ENCODE measurements around the gene CDH26.

CDH26 gene

DNA sequence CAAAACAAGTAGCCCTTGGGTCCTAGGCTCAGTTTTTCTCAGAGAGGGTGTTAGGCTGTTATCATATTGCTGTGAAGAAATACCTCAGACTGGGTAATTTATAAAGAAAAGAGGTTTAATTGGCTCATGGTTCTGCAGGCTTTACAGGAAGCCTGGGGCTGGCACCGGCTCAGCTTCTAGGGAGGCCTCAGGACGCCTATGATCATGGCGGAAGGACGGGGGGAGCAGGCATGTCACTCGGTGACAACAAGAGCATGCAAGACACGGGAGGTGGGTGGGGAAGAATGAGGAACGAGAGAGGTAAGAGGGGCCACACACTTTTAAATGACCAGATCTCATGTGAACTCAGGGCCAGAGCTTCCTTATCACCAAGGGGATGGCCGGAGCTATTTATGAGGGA, 26.9 kb downstream of the CDH26 start:
- no peak for DNase-seq (ENCODE audit: low read depth in 2 of 2)

DNA sequence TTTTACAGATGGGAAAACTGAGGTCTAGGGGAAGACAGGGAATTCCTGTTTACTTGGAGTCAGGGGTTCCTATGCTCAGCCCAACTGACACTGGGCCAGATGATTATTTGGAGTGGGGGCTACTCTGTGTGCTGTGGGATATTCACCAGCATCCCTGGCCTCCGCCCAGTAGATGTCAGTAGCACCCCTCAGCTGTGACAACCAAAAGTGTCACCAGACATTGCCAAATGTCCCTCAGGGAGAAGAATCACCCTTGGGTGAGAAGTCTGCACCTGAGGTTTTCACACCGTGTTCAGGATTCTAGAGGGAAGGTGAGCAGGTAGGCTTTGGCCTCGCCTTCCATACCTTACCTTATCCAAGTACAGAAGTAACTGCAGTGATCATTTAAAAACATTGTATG, 27.6 kb downstream of the CDH26 start:
- DNase-seq (ENCODE audit: low read depth in 2 of 2), result no peak

DNA sequence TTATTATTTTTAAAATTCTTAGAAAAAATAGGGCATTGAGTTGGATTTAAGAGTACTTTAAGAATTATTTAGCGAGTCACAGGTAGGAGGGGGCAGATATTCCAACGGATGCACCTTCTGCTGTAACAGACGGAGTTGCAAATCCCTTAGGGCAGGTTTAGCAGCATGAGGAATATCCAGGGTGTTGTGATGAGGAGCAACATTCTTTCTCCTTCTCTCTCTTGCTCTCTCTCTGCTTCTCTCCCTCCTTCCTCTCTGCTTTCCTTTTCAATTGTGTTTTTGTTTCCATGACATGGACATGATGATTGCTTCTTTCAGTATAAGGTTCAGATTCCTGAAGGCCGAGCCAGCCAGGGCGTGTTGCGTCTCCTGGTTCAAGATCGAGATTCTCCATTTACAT, 28.9 kb downstream of the CDH26 start:
- no peak for DNase-seq (ENCODE audit: low read depth in 2 of 2)

DNA sequence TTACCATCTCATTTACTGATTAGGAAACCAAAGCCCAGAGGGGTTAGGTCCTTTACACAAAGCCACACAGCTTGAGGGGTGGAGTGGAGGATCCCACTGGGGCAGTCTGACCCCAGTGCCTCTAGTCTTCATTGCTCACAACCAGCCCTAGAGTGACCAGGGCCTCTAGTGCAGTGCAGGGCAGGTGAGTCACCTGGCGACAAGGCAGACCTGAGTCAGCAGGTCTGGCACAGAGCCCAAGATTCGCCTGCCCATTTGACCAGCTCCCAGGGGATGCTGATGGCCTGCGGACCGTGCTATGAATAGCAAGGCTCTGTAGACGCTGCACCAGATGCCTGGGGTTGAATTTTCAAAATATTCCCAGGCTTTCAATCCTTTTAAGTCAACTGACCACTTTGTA, 29.9 kb downstream of the CDH26 start:
- DNase-seq (ENCODE audit: low read depth in 2 of 2), result no peak

DNA sequence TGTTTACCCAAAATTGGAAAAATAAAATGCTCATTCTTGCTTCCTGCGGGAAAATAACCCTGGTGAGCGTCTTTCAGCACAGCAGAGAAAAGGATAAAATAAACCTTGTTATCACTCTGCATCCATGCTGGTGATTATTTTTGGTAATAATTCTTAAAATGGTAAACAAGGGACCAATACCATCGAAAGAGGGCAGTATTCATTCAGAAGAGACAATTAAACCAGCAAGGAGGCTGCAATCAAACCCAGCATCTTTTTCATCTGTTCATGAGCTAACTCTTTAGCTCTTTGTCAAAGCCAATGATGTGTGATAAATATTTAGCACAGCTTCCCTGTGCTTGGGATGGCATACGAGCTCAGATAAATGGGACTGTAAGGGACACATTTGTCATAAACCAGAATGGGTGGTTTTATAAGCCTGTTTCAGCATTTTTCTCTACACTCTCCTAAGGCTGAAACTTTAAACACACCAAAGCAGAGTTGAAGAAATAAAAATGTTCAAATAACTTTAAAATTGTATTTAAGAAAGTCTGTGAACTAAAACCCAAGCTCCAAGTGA, 34.4 kb downstream of the CDH26 start:
- DNase-seq (ENCODE audit: low read depth in 2 of 2), result no peak

DNA sequence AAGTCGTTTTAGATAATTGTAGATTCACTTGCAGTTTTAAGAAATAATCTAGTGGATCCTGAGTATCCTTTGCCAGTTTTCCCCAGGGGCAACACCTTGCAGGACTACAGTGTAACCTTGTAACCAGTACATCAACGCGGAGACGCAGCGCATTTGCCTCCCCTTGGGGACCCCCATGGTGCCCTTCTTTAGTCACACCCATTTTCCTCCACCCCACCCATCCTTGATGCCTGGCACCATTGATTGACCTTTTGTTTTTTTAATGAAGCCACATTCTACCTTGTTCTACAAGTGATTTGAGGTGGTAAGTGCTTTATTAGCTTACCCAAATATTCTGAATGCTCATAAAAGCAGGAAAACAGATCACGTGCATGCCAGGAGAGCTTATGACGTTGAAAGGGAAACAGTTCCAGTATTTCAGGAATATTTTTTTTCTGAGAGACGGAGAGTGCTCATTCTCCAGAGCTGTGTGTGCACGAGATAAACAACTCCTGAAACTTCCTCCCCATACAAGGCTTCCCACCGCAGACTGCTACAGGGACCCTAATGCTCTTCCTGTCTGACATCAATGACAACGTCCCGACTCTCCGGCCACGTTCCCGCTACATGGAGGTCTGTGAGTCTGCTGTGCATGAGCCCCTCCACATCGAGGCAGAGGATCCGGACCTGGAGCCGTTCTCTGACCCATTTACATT, 35.7 kb downstream of the CDH26 start:
- DNase-seq (ENCODE audit: low read depth in 2 of 2), result no peak

DNA sequence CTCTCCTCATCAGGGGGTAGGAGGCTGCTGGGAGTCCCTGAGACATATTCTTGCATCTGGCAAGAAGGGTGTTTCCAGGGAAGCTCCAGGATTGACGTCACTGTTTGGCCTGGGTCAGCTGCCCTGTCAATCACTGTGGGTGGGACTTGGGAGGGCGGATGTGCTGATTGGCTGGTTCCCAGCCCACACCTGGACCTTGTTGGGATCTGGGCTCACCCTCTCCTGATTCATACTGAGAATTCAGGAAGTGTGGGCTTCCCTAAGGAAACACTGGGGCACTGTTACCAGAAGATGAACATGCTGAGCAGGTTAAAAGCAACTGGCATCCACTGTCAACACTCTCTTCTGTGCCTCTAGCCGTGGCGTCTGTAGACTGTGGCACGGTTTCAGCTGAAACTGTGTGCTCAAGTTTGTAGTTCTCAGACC, 36.5 kb downstream of the CDH26 start:
- DNase-seq (ENCODE audit: low read depth in 2 of 2), result no peak

DNA sequence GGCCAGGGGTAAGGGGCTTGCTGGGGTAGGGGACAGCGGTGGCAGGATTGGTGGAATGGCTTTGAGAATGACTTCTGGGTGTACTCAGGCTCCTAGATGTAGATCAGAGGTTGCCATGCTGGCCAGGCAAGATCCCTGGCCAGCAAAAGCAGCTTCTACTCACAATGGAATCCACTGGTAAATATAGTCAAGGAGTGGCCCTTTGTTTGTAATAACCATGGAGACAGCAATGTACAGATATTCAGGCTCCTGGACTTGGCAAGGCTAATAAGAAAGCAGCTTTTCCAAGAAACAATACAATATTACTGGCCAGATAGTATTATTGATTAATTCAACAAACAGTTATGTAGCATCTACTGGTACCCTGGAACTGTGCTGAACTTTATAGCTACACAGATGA, 37.9 kb downstream of the CDH26 start:
- no peak for DNase-seq (ENCODE audit: low read depth in 2 of 2)

DNA sequence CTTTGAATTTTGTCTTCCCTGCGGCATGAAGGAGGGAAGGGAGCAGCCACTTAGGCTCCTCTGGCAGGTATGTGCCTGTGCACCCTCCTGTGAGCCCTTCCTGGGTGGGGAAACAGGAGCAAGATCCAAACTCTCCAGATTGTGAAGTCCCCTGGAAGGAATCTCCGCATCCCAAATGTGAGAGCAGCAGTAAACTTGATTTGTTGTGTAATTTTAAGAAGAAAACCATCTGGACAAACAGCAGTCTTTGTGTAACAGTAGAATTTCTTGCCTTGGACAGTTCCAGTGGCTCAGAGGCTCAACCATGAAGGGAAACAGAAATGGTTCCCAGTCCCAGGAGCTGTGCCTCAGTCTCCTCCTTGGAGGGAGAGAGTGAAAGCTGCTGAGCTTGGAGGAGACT, 39.7 kb downstream of the CDH26 start:
- DNase-seq (ENCODE audit: low read depth in 2 of 2), result no peak

DNA sequence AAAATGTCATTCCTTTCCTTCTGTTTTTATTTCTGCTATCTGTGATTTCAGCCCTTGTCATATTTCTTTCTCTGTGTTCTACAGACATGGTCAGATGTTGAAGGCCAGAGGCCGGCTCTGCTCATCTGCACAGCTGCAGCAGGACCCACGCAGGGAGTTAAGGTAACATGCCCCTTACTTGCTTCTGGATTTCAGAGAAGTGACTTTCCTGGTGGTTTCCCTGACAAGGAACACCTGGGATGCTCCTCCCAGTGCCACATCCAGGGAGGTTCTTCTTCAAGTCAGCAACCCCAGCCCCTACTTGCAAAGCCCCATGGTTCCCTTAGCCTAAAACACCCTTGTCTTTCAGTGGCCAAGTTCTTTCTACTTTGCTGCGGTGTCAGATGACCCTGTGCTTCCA, 41.3 kb downstream of the CDH26 start:
- DNase-seq (ENCODE audit: low read depth in 2 of 2), result no peak

DNA sequence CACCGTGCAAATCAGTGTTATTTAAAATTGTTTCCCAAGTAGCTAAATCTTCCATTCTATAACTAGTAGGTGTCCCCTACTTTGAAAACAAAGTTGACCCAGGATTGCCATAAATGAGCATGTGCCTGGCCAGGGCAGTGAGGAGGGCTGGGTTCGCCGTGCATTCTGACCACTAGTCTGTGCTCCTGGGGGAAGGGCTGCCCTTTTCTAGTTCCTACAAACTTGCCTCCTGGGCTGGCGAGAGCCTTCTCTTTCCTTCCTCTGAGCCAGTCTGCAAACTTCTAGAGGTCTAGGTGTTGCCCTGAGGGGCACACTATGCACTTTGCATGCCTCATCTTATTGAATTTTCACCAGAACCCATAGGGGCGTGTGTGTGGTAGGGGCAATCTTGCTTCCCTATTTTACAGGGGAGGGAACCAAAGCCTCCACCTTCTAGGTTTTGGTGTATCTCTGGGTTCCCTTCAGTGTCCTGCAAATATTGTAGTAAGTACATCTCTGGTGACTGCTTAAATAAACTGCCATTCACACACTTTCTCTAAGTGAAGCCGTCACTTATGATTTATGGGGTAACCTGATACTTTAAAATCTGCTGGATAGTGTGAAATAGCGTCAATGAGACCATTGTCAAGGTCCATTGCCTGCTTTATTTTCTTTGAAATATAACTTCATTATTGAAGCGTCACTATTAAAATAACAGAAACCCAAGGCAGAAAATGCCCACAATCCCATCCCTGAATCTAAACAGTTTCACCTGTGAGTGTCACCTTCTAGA, 42.2 kb downstream of the CDH26 start:
- DNase-seq (ENCODE audit: low read depth in 2 of 2), result no peak

DNA sequence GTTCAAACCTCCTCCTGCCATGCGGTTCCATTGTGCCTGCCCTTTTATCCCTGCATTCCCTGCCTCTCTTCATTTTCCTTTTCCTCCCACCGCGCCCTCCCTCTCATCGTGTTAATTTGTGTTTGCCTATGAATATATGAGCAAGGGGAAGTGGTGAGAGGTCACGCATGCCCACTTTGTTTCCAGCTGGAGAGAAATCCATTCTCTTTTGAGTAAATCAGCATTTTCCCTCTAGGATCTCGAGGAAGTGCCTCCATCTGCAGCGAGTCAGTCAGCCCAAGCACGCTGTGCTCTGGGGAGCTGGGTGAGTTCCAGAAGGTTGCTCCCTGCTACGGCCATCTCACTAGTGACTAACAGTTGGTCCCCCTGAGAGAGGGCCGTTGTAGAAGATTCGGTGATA, 42.9 kb downstream of the CDH26 start:
- no peak for DNase-seq (ENCODE audit: low read depth in 2 of 2)

DNA sequence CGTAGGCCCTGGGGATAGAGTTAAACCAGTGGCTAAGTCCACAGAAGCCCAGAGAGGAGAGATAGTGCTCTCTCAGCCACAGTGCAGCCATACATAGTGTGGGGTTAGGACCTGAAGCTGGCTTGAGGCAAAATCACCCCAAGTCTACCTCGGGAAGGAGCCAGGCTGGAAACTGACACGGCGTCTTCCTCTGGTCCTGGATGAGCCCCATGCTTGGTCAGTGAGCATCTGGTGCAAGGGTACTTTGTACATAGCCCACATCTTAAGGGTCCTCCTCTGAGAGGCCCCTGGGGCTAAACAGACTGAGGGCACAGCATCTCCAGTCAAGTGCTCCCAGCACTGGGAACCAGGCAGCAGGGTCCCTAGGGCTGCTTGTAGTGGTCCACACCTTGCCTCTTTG, 45.6 kb downstream of the CDH26 start:
- no peak for DNase-seq (ENCODE audit: low read depth in 2 of 2)

DNA sequence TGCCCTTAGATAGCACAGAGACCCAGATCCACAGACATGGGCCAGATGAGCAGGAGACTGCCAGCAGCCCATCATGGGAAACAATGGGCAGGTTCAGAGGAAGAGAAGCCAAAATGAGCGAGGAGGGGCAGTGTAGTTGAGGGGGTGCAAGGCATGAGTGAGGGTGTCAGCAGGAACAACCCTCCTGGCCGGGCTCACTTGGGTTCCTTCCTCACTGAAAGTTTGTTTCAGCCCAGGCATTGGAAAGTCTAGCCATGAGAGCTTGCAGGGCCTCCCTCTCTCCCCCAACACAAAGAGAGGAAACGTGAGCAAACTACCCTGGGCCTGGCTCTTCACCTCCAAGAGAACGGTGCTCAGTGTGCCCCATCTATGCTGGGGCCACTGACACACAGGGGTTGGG, 48.0 kb downstream of the CDH26 start:
- DNase-seq (ENCODE audit: low read depth in 2 of 2), result no peak

DNA sequence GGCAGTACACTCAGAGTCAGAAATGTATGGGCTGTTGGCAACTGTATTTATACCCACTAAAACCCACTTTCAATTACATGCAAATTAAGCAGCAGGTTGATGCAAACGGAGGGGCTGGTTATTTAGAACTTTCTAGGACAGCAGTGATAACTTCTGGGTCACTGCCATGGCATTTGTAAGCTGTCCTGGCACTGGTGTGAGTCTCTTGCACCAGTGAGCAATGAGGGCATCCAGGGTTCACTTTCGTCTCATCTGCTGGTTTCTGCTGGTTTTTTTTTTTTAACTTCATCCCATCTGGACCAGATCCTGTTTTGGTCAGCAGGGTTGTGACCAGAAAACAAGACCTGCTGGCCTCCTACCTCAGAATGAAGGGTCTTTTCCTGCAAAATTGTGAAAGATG, 49.2 kb downstream of the CDH26 start:
- no peak for DNase-seq (ENCODE audit: low read depth in 2 of 2)

DNA sequence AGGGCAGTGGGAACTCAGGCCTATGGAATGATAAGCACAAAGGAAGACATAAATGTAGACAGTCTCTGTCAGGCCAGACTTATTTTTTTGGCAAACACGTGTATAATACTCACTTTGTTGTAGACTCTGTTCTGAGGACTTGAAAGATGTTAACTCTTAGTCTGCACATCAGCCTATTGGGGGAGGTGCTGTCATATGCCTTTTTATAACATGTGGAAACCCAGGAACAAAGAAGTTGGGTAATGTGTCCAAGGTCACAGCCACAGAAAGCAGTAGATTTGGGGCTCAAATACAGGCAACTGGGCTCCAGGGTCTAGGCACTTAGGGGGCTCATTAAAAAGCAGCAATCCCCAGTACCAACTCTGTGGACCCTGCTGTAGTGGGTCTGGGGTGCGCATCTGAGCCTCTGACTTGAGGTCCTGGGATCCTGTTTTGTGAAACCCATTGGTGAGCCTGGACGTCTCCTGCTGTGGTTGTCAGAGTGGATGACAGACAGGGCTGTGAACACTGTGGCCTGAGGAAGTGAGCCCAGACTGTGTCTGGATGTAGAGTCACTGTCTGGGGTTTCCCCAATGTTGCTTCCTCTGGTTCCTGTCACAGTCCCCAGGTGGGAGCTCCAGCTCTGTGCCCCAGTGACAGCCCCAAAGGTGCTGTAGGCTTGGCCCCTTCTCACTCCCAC, 50.0 kb downstream of the CDH26 start:
- DNase-seq (ENCODE audit: low read depth in 2 of 2), result no peak

DNA sequence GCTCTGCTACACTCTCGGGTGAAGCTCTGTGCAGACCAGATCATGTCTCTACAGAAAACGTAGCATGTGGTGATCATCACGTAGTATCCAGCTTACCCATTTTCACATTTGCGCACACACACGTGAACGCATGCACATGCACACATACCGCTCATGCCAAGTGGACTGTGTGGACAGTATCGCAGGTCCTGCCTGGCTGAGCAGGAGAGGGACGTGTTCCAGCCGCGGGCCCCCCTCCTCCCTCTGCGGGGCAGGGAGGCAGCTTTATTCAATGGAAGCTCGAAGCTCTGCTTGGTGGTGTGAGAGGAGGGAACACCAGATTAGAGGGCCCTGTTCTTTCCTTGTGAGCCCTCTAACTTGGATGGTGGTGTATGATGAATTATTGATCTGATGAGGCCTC, 51.1 kb downstream of the CDH26 start:
- DNase-seq (ENCODE audit: low read depth in 2 of 2), result no peak

DNA sequence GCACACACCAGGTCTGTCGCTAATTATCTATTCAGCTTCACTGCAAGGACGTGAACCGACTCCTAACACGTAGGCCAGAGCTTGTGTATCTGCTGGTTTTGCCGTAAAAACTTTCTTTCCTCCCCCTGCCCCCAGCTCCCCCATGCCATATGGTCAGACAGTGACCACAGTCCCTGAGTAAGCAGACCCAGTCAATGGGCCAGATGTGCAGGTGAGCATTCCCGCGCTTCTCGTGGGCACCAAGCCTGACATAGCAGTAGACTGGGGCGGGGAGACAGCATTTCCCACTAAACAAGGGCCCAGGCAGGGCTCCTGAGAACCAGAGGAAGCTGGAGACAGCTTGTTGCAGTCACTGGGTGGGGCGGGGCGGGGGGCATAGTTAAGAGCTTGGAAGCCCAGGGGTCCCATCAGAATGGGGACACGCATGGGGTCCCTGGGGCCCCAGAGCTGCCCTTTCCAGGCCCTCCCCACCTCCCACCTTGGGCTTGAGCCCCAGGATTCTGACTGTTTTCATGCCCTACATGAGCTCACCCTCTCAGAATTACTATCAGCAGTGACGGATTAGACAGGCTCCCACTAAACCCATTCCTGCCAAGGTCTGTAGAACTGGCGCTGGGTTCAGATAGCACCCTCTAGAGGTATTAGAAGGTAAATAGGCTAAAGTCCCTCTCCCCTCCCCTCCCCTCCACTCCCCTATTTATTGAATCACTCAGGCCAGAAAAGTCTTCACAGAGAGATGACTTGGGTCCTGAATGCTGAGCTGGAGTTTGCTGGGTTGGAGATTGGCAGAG, 51.8 kb downstream of the CDH26 start:
- no peak for DNase-seq (ENCODE audit: low read depth in 2 of 2)

DNA sequence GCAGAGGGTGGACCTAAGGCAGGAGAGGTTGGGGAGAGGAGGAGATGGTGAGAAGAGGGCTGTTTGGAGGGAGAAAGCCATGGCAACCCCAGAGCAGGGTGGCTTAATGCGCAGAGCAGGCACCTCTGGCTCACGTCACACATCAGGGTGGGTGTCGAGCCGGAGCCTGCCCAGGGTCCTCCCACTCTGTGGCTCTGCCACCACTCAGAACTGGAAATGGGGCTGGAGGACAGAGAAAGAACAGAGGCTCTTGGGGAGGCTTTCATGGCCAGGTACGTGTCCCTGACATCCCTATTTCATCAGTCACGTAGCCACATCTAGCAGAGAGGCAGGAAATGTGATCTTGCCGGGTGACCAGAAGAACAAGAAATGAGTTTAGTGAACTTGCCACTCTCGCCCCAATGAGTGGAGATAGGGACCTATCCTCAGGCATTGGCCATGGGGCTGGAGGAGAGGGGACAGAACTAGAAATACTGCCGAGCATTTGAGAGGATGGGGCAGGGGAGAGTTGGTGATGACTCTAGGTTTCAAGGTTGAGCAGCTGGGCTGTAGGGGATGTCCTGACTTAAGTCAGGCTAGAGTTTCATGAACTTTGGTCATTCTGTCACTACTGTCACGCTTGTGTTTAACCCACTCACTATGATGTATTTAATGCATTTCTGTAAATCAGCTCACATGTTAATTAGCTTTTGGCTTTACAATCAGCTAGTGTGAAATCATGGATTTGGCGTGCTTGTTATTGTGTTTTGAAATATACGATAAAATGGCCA, 52.7 kb downstream of the CDH26 start:
- no peak for DNase-seq (ENCODE audit: low read depth in 2 of 2)

DNA sequence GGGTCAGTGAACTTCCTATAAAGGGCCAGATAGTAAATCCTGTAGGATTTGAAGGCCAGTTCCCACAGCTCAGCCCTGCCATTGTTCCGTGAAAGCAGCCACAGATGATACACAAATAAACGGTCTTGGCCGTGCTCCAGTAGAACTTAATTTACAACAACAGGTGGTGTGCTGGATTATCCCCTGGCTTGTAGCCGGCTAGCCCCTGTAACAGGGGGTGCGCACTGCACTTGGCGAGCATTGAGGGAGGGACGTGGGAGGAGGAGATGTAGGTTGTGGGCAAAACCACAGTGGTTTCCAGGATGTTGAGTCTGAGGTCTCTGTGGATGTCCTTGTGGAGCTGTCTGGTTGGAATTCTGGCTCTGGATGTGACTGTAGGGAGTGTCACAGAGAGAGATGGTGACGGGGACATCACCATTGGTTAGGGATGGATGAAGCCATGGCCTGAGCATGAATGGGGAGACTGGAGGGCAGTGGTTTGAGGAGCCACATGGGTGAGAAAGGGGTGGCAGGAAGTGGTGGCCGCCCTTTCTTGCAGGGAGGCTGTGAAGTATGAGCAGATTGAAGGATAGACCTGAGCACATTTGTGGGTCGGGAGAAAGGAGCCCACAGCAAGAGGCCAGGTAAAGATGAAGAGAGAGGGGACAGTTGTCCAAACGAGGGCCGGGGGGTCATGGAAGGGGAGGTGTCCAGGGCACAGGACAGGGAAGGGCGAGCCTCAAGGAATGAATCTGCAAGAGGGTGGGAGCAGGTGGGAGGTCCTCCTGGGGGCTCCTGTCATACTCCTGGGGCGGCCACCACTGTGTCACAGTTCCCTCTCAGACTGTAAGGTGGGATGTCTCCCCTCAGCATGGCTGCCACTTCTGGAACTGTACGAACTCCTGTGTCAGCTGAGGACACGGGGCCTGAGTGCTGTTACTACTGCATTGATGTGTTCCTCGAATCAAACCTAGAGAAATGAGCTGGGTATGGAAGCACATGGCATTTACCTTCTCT, 53.6 kb downstream of the CDH26 start:
- DNase-seq (ENCODE audit: low read depth in 2 of 2), result no peak

Measured in fibroblast of skin of left quadriceps (primary cell).